Esophagus squamous epithelium (tissue), 5 donors: ENCODE results near the gene CRYBA1. TPM values are rescaled to one million over a fixed set of nuclear protein-coding genes. Genes with fewer than 3 reads are reported as not detected.

Experiments
- DNase-seq: peaks from one replicate; lab custom pipeline; 2025; lab: John Stamatoyannopoulos, UW
- H3K27ac ChIP-seq, 4 donors: fragments of 200-600 bp; sonication (generic); one replicate each; pipeline ENCODE4 v1.5.1; 2016 to 2019; ENCODE audit warnings: mild to moderate bottlenecking in 1 of 4
- H3K27me3 ChIP-seq, 4 donors: fragments of 200-600 bp; sonication (generic); 1 replicate in 3 of 4; 2 replicates in 1 of 4; pipeline versions ENCODE4 v1.5.1 to v1.6.0; 2017 to 2021; ENCODE audit warnings: antibody characterized with exemption in 1 of 4
- H3K36me3 ChIP-seq, 3 donors: fragments of 200-600 bp; sonication (generic); one replicate each; pipeline ENCODE4 v1.5.1; 2016 to 2019
- H3K4me1 ChIP-seq, 3 donors: fragments of 200-600 bp; sonication (generic); one replicate each; pipeline ENCODE4 v1.5.1; 2017 to 2019
- H3K4me3 ChIP-seq, 4 donors: fragments of 200-600 bp; sonication (generic); 1 replicate in 3 of 4; 2 replicates in 1 of 4; pipeline ENCODE4 v1.5.1; 2016 to 2019; ENCODE audit warnings: mild to moderate bottlenecking in 2 of 4, moderate library complexity in 1 of 4
- H3K9me3 ChIP-seq, 3 donors: fragments of 200-600 bp; sonication (generic); one replicate each; pipeline ENCODE4 v1.5.1; 2016 to 2019
- POLR2A ChIP-seq, 4 donors: fragments of 450-650 bp; IDR thresholded peaks; one replicate each; pipeline ENCODE4 v1.6.1; 2017; ENCODE audit warnings: antibody characterized with exemption in 4 of 4, mild to moderate bottlenecking in 4 of 4, moderate library complexity in 3 of 4
- WGBS, 2 donors: methylation state at CpG; one replicate each; pipeline ENCODE4 v1.1.5; 2018; 5-methylcytosine and 5-hydroxymethylcytosine counted together
- intact Hi-C: fragments of 100-400 bp; cut with DNase I; formaldehyde crosslinking; loops from one replicate; pipeline ENCODE4 v1.15.0; 2022
- total RNA-seq, 4 donors: library from RNA; depleted of rRNA; stranded (reverse); fragments of >200 nt; gene quantifications; one replicate each; pipeline ENCODE4 v1.1.0, GENCODE V29; 2016
- TF ChIP-seq, protein P1 (sequence below), 6 experiments: fragments of 450-650 bp in 4 of 6; fragments of 200-600 bp in 2 of 6; sonication (generic) in 2 of 6; IDR thresholded peaks; one replicate each; pipeline ENCODE4 v1.5.1; 2016 to 2019; ENCODE audit warnings: antibody characterized with exemption in 6 of 6, mild to moderate bottlenecking in 4 of 6, moderate library complexity in 4 of 6
- donor health status: DM: yes; HTN: yes; CAD: no.

Gene CRYBA1
- total RNA-seq, 4 donors from 2014 or later: not detected

DNA sequence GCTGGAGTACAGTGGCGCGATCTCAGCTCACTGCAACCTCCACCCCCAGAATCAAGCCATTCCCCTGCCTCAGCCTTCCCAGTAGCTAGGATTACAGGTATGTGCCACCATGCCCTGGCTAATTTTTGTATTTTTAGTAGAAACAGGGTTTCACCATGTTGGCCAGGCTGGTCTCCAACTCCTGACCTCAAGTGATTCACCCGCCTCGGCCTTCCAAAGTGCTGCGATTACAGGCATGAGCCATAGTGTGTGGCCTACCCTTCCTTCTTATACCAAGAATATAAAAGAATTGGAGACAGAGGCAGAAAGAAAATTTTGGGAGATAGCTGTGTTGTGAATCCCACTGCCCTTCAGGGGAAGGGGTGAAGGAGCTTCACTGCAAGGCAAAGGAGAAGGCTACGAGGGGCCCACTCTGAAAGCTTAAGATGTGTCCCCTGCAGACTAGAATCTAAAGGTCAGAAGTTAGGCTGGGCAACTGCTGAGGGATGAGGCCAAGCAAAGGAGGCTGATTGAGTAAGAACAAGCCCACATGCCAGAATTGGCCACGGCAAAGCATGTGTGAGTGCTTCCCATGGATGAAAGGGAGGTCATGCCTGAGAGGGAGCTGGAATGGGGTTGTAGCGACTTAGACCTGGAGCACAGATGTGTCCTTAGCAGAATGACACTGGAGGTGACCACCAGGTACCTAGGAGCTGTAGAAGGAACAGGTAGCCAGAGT is 8.4 kb upstream of the CRYBA1 start:
- no peak for TF ChIP-seq POLR2A (IDR thresholded peaks at IDR 0.05)
- TF ChIP-seq, protein P1, sequence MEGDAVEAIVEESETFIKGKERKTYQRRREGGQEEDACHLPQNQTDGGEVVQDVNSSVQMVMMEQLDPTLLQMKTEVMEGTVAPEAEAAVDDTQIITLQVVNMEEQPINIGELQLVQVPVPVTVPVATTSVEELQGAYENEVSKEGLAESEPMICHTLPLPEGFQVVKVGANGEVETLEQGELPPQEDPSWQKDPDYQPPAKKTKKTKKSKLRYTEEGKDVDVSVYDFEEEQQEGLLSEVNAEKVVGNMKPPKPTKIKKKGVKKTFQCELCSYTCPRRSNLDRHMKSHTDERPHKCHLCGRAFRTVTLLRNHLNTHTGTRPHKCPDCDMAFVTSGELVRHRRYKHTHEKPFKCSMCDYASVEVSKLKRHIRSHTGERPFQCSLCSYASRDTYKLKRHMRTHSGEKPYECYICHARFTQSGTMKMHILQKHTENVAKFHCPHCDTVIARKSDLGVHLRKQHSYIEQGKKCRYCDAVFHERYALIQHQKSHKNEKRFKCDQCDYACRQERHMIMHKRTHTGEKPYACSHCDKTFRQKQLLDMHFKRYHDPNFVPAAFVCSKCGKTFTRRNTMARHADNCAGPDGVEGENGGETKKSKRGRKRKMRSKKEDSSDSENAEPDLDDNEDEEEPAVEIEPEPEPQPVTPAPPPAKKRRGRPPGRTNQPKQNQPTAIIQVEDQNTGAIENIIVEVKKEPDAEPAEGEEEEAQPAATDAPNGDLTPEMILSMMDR (IDR thresholded peaks at IDR 0.05): no peak
- no peaks in the 10 kb centered on the region for H3K36me3 ChIP-seq
- no peak for DNase-seq
- no peaks in the 10 kb centered on the region for H3K27me3 ChIP-seq
- intact Hi-C loops: no loop called here
- 79 to 80% methylated on average over 5 to 8 of the region's 8 CpGs for WGBS, 2 donors
- H3K4me1 ChIP-seq: peaks cover 3 to 13% (median 5%) of the 10 kb centered on the region in 3 donors
- no peak overlapping the region for H3K4me3 ChIP-seq
- no peaks in the 10 kb centered on the region for H3K9me3 ChIP-seq
- peak overlapping the region in 1 of 4 donors; percentile 9 for H3K27ac ChIP-seq

GRCh38 chr17:29240477-29240876 is 6.2 kb upstream of the CRYBA1 start:
- Histone ChIP-seq H3K27ac (peak overlapping the region in 3 of 4 donors; percentile 7 to 42 (median 25)), H3K9me3 (no peaks in the 10 kb centered on the region), H3K4me3 (no peak overlapping the region), H3K27me3 (no peaks in the 10 kb centered on the region), H3K4me1 (peaks cover 3 to 13% (median 5%) of the 10 kb centered on the region in 3 donors), H3K36me3 (no peaks in the 10 kb centered on the region)
- intact Hi-C loops: no loop called here
- DNase-seq: no peak
- TF ChIP-seq POLR2A (IDR thresholded peaks at IDR 0.05): no peak
- TF ChIP-seq, protein P1 (IDR thresholded peaks at IDR 0.05): no peak
- 37 to 57% methylated on average over 2 of the region's 2 CpGs for WGBS, 2 donors

- no peaks in the 10 kb centered on the region for H3K36me3 ChIP-seq
- DNase-seq: no peak
- no peaks in the 10 kb centered on the region for H3K27me3 ChIP-seq
- peaks cover 3 to 13% (median 5%) of the 10 kb centered on the region in 3 donors for H3K4me1 ChIP-seq
- H3K27ac ChIP-seq: peak overlapping the region in 3 of 4 donors; percentile 7 to 42 (median 25)
- TF ChIP-seq, protein P1 (IDR thresholded peaks at IDR 0.05): no peak
- no peak for TF ChIP-seq POLR2A (IDR thresholded peaks at IDR 0.05)
- H3K4me3 ChIP-seq: no peak overlapping the region
- intact Hi-C loops: no loop called here
- no peaks in the 10 kb centered on the region for H3K9me3 ChIP-seq
- WGBS, 2 donors: 81 to 98% methylated on average over 3 to 5 of the region's 9 CpGs
Observed at GRCh38 chr17:29240968-29241963, 5.4 kb upstream of the CRYBA1 start.

DNA sequence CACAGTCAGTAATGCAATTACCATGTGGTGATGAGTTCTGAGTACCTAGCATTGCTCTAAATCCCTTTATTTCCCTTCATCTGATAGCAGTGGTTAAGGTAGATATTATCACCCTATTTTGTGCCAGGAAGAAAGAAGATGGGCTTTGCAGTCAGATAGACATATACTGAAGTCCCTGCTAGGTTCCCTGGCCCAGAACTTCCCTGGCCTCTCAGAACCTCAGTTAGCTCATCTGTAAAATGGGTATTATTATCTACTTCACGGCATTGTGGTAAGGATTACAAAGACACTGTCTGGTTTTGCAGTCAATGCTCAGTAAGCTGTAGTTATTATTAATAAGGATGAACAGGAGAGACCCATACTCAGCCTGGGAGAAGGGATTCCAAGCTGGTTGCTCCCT is 4.6 kb upstream of the CRYBA1 start:
- Histone ChIP-seq H3K27ac (no peak overlapping the region), H3K4me3 (no peak overlapping the region), H3K4me1 (peaks cover 3 to 13% (median 5%) of the 10 kb centered on the region in 3 donors), H3K36me3 (no peaks in the 10 kb centered on the region), H3K9me3 (no peaks in the 10 kb centered on the region), H3K27me3 (no peaks in the 10 kb centered on the region)
- WGBS, 2 donors: 88% methylated on average over 1 of the region's 1 CpG
- intact Hi-C loops: no loop called here
- TF ChIP-seq, protein P1 (IDR thresholded peaks at IDR 0.05): no peak
- no peak for TF ChIP-seq POLR2A (IDR thresholded peaks at IDR 0.05)
- no peak for DNase-seq
